Ovary (tissue), 3 donors: Measurements from ENCODE around the gene ICE1.
"Not testable (repeated sequence)": the region's sequence is repeated elsewhere in the genome, so short reads cannot be mapped to it uniquely, and the experiment has no call there.

ENCODE experiments used
- CTCF ChIP-seq, 3 donors: fragments of 450-650 bp in 2 of 3; fragments of 200-600 bp in 1 of 3; IDR thresholded peaks; one replicate each; pipeline versions ENCODE4 v1.5.1 to v1.8.0; 2016 to 2022; ENCODE audit warnings: antibody characterized with exemption in 3 of 3, mild to moderate bottlenecking in 1 of 3
- POLR2A ChIP-seq: fragments of 450-650 bp; IDR thresholded peaks from one replicate; pipeline ENCODE4 v1.6.1; 2017; ENCODE audit warnings: antibody characterized with exemption, mild to moderate bottlenecking, moderate library complexity
- donor health status: DM: no; HTN: no; CAD: no.

GRCh38 chr5:5392504-5392903 lies 30.0 kb upstream of the ICE1 start:
- not testable (repeated sequence) for TF ChIP-seq CTCF (IDR thresholded peaks at IDR 0.05); POLR2A
